MV-4-11 (cell line): ENCODE results near the gene WDR46.
A peak's percentile ranks its signal among the peaks of the same experiment; 100 is the strongest.

Source experiments
- DNase-seq: peaks from one replicate; lab custom pipeline; 2025; lab: John Stamatoyannopoulos, UW

Gene WDR46

DNA sequence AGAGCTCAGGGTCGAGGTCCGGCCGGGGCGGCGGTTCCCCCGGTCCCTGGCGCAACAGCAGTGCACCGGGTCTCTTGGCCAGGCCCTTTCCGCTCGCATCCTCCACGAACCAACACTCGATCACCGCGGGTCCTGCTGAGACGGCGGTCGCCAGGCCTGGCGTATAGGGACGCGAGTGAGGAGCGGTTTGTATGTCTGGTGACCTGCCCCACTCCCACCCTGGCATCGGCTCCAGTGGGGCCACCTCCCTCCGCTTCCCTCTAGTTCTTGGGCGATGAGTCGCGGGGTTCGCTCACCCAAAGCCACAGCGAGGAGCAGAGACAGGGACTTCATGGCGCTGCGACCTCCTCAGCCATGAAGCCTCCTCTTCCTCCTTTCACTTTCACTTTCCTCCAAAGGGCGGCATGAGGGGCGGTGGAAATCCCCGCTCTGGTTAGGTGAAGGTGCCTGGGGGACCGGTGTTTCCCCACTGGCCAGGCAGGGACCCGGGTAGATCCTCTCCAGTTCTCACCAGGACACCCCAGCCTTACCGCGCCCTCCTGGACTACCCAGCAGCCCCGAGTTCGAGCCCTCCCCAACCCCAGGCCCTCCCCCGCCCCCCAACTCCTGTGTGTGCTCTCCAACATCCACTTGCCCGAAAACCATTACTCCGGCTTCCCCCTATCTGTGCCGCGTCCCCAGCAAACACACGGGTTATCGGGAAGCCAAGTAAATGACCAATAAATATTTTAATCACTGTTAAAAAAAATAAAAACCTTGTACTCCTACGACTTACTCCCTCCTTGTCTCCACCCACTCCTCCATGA is 24.9 kb upstream of the WDR46 start, which contains the start of gene TAPBP:
TAPBP (minus strand) TSS at position 370 of the 806 bp plus-strand sequence; CDS start at position 333, 37 bp downstream.
- DNase-seq, result peak; percentile 51

DNA sequence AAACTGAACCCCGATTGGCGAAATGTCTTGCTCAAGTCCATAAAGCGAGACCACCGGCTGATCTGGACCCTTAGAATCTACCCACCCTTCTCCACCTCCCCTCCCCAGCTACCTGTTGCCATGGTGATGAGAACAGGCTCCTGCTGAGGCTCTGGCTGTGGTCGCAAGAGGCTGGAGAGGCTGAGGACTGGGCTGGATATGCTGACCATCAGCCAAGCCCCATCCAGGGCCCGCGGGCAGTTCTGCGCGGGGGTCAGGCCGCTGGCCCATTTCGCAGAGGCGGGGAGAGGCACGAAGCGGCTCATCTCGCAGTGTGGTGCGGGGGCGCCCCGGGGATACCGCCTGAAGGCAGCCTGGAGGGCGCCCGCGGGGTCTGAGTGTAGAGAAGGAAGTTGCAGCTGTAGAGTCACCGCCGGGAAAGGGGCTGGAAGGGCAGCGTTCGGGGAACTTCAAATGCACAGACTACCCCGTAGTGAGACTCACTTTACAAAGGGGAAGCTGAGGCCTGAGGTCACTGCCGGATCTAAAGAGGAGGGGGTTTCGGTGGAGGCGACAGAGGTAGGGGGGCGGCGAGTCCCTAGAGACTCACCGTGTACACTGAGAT is 24.2 kb upstream of the WDR46 start:
- peak; percentile 59 for DNase-seq

DNA sequence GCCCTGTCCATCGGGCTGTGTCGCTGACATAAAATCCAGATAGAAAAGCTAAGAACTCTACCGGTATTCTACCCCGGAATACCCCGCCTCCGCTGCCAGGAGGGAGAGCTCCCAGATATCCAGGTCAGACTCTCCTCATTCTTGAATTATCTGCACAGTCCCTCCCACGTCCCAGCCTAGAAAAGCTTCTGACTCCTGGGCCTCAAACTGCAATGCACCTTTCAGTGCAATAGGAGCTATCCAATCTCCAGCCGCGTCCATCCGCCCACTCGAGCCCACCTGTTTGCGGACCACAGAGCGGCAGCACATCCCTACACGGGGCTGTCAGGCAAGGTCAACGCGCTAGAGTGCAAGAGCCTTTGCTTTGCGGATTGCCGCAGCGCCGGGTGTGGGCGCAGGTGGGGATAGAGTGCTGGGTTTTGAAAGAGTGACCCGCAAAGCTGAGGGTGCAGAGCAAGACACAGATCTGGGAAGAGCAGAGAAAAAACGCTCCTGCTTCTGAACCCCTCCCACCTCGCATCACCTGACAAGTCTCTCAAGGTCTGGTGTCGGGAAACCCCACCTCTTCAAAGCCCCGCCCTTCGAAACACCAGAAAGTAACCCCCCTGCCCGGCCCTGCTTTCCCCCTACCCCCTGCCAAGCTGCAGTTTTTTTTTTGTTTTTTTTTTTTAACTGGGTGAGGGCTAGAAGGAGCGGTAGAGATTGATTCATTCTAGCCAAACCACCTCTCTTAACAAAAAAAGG is 23.5 kb upstream of the WDR46 start:
- DNase-seq, result peak; percentile 46

DNA sequence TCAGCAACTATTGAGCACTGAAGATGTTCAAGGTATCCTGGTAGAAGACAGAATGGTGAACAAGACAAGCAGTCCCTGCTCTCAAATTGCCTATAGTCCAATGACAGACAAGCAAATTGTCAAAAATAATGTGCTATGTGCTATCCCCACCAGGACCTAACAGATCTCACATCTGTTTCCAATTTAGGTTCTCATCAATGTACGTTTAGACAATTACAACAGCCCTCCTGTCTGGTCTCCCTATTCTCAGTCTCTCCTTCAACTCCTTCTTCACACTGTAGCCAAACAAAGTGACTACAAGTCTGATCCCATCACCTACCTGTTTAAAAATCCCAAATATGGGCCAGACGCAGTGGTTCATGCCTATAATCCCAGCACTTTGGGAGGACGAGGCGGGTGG is 17.3 kb upstream of the WDR46 start:
- no peak for DNase-seq

DNA sequence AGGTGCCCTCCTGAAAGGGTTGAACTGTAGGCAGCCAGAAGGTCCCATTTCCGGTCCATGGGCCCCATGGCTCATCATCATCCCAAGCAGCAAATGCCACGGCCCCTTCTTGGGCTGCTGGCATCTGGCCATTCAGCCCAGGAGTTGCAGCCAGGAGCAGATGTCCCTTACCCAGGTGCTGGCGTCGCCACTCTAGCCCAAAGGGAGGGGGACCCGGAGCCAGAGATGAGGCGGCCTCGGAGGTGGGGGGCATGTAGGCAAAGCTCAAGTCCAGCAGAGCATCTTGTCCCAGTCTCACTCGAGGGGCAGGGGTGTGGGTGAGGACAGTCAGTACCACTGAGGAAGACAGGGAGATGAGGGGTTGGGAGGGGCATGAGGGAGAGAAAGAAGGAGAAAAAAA is 16.0 kb upstream of the WDR46 start:
- no peak for DNase-seq

DNA sequence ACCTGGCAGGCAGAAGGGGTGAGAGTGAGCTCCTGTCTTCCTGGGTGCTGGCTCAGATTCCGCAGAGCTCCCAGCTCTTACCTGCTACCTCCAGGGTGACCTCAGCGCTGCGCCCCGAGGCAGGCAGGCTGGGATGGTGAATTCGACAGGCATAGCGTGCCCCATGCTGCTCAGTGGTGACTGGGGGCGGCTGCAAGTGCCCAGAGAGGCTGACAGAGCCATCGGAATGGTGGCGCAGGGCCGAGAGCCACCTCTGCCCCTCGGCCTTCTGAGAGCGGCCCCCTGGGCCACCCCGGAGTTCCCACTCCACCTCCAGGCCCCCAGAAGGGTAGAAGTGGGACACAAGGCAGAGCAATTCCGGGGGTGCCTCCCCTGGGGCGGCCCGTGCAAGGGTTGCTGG is 15.2 kb upstream of the WDR46 start:
- no peak for DNase-seq

DNA sequence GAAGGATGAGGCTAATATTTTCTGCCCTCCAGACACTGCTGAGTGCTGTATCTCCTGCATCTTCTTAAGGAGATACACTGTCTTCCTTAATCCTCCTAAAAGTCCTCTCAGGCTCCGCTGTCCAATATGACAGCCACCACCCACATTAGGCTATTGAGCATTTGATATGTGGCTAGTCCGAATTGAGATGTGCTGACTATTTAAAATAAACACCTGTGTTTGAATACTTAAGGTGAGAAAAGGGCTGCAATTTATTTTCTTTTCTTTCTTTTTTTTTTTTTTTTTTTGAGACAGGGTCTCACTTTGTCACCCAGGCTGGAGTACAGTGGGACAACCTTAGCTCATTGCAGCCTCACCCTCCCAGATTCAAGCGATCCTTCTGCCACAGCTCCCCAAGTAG is 12.8 kb upstream of the WDR46 start:
- DNase-seq, result no peak

DNA sequence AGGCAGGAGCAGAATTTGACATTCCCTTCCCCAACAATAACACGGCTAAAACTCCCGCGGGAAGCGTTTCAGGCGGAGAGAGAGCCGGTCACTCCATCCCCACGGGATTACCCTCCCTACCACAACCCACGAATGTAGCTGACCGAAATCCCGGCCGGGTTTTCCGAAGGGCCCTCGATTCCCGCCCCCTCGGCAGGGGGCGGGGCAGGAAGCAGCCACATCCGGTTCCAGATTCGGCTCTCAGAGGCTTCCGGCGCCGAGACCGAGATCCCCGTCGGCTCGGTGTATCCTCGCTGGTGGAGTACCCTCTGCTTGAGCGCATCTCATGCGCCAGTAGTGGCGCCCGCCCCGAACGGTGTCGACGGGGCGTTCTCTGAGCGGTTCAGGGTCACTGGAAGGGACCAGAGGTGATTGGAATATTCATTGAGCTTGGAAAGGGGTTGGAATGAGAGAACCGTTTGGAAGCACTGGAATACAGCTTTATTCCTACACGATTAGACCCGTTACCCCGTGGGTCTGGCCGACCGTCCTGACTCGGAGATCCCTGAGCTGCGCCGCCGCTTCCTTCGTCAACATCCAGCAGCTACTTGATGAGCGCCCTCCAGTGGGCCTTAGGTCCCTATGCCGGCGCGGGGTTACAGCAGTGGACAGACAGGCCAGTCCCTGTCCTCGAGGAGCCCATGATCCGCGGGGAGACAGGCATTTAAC is 10.4 kb upstream of the WDR46 start:
- peak; percentile 89 for DNase-seq

DNA sequence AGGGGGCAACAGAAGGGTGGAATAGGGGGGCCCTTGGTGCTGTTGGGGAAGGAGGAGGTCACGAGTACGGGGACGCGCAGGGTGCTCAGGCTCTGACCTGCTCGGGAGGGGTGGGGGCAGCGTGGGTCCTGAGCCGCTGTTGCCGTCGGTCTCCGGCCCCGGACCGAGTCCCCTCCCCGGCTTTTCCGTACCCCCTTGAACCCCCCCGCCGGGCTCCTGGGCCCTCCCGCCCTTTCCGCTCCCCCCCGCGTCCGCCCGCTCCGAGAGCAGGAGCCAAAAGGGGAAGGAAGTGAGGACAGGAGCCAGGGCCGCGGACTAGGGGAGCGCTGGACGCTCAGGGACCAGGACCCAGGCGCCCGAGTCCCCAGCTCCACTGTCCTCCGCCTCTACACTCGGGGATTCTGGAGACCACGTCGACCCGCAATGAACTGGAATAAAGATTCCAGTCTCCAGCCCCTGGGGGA is 9.8 kb upstream of the WDR46 start, which contains the start of gene RGL2:
RGL2 (minus strand) TSS at position 170 of the 464 bp plus-strand sequence. CDS start 332 bp downstream, outside the sequence.
- DNase-seq, result peak; percentile 63

DNA sequence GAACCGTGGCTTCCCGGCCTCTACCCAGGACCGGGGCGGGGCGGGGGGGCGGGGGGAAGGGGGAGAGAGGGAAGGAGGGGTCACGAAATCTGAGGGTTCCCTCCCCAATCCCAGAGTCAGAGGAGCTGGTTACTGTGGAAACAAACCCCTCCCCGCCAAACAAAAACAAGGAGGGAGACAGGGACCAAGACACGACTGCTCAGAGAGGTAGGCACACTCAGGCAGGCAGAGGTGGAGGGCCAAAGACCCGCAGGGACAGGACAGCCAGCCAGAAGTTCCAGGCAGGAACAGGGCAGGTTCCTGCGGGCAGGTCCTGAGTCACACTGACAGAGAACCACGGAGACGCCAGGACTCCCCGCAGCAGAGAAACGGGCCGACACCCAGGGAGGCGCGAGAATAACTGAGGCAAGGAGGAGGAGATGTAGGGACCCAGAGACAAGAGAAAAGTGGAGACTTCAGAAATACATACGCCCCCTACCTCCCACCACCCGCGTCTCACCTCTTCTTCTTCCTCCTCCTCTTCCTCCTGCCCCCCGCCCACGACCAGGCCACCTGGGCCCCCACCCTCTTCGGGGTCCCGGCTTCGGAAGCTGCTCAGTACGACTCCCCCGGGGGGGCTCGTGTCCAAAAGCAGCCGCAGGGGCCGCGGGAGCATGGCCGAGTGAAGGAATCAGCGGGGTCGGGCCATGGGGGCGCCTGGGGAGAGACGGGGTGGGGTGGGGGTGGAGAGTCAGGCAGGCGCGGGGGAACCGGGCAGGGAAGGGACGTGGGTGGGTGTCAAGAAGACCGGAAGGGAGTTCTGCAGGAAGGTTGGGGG is 9.1 kb upstream of the WDR46 start:
- DNase-seq, result peak; percentile 65

DNA sequence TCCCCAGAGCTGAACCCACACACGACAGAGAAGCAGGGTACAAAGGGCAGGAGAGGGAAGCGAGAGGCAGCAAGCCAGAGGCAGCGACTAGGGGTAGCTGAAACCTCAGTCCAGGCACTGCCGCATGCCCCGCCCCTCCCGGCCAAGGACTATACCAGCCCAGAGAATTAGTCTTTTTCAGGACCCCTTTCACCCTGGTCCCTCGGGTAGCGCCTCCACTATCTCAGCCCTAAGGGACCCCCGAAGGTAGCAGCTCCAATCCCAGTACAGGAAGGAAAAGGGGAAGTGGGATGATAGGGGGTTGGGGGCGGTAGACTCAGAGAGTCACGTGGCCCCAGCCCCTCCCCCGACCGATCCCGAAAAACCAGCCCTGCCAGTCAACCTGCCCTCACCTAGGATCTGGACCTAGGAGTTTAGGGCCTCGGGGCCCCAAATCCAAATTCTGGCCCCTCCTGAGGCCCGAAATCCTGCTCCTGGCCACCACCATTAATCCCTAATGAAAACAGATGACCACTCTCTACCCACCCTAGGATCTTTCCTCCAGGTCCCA is 8.4 kb upstream of the WDR46 start:
- DNase-seq, result peak; percentile 22

DNA sequence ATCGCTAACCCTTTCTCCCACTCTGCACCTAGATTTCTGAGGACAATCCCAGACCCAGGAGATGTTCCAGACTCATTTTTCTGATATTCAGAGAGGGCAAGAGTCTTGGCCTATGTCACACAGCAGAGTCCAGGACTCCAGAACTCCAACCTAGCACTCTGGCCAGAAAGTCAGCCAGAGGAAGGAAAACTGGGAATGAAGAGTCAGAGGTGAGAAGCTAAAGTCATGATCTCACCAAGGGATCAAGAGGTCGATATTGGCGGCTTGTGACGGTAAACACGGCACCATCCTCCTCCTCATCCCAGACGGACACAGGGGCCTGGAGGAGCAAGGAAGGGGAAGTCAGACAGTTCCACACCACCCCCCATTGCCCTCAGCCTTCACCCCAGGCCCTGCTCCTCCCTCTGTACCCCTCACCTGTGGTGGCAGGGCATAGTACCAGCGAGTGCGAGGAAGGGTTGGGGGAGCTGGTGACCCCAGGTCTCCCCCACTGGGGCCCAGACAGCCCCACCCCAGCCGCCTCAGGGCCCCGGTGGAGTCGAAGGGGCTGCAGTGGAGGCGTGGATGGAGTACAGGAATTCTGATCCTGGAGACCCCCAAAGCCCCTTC is 7.9 kb upstream of the WDR46 start:
- no peak for DNase-seq

DNA sequence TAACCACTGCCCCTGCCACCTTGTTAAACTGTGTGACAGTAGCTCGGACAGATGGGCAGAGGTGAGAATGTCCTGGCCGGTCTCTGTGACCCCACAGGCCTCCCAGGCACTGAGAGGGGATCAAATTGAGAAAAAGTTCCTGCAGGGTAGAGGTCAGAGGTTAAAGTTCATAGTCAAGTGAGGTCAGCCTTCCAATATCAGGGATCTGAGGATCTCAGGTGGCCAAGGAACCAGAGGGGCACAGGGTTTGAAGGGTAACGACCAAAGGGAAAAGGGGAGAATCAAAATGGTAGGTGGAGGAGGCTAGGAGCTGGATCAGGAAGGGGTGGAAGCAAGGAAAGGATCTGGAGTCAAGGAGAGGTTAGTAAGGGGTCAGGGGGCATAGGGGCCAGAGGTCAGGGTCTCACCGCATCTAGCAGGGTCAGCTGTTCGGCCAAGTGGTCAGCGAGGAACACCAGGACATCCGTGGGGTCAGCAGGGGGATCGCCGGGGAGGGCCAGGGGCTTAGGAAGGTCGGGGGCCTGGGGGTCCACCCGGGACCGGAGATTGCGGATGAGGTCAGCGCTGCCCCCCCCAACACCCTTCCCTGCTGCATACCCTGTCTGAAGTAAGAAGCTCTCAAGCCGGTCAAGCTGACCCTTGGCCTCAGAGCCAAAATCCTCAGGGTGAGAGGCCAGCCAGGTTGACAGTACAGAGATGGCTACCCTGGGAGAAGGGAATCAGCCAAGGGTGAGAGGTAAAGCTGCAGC is 6.8 kb upstream of the WDR46 start:
- DNase-seq, result no peak

DNA sequence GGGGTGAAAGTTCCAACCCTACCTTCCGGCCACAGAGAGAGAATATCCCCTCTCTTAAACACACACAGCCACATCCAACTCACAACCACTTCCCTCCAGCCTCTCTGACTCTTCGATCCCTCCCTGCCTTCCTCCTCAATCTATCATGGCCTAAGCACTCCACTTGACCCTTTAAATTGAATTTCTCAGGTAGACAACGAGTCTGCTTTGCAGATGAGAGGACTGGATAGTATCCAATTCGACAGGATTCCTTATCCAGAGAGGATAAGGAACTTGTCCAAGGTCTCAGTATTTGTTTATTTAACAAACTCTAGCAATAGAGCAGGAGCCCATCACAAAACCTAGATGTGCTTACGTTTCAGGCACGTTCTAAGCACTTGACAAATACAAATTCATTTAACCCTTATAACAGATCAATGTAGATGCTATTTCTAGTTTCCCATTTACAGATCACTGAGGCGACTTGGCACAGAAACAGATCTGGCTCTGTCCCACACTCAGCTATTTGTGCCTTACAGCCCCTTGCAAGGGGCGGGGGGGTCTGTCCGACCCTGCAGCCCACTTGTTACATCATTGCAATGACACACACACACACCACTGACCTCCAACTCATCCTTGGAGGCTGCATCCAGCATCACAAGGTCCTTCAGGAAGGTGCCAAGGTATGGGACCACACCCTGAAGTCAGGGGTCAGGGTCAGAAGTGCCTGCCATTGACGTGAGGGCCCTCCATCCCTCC is 5.2 kb upstream of the WDR46 start:
- no peak for DNase-seq

DNA sequence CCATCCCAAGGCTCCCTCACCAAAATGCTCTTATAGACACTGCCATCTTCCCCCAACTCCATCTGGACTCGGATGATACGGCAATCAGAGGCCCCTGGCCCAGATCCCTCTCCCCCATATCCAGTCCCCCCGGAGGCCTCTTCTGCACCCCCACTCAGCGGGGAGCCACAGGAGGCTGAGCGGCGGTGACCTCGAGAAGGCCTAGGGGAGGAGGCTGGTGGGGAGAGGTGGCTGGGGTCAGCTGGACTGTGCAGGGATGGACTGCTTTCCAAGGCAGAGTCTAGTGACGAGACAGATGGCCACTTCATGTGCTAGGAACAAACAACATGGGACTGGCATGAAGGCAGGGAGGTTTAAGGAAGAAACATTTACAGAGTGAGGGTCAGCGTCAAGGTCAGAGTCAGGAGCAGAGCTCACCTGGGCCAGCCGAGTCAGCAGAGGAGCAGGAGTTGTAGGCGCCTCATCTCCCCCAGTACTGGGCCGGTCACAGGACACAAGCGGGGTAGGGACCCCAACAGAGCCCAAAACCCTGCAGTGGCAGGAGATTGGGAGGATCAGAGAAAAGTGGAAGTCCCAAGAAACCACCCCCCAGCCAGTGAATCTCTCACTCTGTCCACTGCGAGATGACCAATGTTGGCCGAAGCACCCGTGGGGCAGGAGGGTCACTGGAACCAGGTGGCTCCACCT is 4.1 kb upstream of the WDR46 start:
- no peak for DNase-seq

DNA sequence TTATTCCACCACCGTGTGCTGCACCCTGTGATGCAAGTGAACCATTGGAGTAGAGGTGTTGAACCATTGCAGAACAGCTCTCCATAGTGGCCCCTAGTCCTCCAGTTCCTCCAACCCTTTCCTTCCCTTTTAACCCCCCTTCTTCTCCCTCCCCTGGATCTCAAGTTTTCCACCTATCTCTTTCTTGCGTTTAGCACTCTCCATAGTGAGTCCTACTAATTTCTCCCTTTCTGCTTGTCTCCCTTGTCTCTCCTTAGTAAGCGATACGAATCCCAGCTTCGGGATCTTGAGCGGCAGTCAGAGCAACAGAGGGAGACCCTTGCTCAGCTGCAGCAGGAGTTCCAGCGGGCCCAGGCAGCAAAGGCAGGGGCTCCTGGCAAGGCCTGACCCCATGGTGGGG is 1.4 kb upstream of the WDR46 start:
- no peak for DNase-seq

DNA sequence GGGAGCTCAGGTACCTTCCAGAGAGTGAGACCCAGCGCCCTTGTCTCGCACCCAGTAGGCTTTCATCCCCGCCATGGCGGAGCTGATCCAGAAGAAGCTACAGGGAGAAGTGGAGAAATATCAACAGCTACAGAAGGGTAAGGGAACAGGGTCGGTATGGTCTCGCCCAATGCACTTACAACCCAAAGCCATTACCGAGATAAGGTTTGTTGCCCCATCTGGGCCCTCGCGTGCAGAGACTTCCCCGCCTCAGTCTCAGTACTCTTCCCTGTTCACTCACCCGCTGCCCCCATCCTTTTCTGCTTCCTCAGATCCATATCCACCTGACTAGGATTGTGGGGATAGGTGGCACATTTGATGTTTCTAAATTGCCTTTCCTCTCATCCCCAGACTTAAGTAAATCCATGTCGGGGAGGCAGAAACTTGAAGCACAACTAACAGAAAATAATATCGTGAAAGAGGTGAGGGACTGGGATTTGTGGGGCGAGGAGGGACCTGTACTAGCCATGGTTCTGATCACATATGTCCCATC is 811 bp upstream of the WDR46 start:
- no peak for DNase-seq
